HG02943 (cell line): Measurements from ENCODE around the gene DNAJA3.
"Not testable (repeated sequence)": the region's sequence is repeated elsewhere in the genome, so short reads cannot be mapped to it uniquely, and the experiment has no call there.

Source experiments
- ATAC-seq: cut with Tn5 transposase; IDR thresholded peaks from one replicate; pipeline ENCODE4 v1.9.1; 2021; ENCODE audit warnings: mild to moderate bottlenecking, low read depth, moderate library complexity; ENCODE audit not compliant: unreplicated experiment

DNAJA3 gene

DNA sequence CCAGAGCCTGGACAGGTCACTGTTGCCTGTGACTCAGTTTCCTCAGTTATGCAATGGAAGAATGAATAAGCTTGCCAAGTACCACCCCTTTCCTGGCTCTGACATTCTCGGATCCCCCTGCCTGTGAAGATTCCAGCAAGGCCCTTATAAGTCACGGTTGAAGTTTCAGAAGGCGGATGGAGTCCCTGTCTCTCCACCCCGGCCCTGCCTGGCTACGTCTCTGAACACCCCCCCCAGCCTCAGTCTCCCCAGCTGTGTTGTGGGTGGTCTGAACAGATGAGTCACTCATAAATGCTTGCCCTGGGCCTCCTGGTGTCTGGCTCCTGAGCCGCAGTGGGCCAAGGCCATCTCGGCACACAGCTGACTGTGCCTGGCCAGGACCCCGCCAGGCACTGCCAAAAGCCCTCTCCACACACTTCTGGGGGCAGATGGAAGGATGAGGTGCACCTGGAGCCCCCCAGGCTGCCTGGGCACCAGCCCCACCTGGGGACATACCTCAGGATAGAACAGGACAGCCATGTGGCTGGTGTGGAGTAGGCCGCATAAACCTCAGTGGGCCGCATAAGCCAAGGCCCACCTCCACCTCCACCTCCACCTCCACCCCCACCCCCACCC lies 38.6 kb upstream of the DNAJA3 start:
- ATAC-seq = no peak

DNA sequence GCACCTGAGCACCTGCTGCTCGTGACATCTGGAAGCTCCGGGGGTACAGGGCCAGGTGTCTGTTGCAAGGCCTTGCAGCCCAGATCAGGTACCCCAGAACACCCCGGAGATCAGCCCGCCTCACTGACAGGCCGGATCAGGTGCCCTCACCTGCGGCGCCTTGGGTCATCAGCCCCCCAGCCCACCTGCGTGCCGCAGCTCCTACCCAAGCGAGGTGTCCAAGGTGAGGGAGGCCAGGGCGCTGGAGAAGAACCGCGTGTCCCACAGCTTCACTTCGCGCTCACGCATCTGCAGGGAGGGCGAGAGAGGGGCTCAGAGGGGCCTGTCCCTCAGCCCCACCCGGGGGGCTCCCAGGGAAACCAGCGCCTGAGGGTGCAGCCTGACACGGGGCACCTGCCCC lies 37.9 kb upstream of the DNAJA3 start:
- no peak for ATAC-seq

DNA sequence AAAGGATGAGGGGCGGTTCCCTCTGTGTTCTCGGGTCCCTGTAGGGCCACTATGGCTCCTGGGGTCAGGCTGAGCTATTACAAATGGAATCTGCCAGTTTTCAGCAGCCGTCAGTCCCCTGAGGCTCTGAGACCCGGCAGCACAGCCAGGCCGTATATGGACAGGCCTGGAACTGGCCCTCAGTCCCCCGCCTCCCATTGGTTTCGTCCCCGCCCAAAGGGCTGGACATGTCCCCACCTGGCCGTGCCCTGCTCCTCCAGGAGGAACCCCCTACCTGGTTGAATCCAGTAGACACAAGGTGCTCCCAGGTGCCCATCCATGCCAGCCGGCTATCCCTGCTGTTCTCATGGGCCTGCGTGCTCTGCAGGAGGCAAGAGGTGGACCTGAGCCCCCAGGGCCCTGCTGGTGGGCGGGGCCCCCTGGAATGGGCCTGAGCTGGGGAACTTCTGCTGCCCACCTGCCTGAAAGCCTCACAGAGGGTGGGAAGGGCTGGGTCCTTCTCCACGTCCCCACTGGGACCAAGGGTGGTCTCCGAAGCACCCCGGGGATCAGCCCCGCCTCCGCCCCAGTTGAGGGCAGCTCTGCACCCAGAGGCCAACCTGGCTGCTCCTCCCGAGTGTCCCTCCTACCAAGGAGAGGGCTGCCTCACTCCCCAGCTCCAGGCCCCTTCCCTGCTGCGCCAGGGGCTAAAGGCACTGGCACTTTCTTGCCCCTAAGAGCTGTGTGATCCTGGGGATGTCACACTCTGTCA lies 37.2 kb upstream of the DNAJA3 start:
- no peak for ATAC-seq

DNA sequence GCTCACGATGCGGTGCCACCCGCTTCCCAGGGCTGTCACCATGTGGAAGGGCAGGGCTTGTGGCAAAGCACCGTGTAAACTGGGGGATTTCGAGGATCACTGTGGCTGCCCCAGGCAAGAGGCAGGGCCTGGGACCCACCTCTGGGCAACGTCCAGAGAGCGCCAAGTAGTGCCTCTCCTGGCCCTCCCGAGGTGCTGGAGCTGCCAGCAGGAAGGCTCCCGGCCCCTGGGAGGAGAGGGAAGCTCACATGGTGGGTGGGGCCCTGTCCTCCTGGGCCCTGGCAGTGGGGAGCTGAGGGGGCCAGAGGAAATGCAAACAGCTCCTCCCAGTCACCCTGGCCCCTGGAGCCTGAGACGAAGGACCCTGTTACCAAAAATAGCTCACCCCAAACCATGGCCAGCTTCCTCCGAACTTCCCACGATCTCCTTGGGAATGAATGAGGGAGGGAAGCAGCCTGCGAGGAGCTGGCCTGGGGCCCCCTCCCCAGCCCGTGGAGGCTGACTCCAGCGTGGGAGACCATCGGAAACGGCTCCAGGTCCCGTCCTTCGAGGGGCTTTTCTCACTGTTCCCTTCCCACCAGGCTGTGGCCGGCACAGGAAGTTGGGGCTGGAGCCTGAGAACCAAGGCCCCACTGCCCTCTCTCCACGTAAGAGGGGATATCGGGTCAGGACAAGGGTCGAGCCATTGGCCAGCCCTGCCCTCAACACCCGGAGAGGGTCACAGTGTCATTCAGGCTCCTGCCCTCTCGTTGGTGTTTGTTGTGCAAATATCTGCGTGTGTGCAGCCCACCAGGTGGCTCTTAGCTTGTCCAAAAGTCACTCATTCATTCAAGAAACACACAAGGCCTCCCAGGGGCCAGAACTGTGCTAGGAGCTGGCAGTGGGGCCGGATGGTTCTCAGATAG lies 36.4 kb upstream of the DNAJA3 start:
- ATAC-seq = no peak

DNA sequence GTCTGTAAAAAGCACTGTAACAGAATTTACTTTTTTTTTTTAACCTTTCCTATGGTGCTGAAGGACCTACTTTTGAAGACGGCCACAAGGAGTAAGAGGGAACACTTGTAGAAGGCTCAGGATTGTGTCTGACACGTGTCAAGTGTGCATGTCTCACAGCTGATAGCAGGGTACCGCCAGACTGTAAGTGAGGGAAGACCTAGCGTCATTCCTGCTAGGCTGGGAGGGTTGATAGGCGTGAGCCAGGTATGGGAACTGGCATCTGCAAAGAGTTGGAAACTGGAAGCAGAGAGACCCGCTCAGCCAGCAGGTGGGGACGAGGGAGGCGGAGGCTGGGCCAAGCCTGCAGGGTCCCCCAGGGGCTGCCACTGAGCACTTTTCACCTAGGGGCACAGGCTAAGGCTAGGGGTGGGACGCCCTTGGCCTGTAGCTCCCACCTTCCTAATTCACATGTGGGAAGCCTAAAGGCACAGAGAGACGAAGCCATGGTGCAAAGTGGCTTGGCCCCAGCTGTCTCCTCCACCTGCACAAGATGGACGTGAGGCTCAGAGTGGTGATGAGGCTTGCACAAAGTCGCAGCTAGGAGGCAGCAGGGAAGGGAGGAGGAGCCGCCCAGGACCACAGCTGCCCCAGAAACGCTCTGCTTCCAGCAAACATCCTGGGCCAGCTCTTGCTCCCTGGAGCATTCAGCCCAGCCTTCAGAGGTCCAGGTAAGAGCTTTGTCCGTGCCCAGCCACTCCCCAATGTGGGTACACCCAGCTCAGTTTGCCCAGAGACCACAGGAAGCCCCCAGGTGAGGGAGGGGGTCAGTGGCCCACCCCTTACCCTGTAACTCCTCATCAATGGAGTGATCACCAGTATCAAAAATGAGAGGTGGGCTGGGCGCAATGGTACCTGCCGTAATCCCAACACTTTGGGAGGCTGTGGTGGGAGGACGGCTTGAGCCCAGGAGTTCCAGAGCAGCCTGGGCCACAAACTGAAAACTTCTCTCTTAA lies 35.1 kb upstream of the DNAJA3 start:
- ATAC-seq = no peak

DNA sequence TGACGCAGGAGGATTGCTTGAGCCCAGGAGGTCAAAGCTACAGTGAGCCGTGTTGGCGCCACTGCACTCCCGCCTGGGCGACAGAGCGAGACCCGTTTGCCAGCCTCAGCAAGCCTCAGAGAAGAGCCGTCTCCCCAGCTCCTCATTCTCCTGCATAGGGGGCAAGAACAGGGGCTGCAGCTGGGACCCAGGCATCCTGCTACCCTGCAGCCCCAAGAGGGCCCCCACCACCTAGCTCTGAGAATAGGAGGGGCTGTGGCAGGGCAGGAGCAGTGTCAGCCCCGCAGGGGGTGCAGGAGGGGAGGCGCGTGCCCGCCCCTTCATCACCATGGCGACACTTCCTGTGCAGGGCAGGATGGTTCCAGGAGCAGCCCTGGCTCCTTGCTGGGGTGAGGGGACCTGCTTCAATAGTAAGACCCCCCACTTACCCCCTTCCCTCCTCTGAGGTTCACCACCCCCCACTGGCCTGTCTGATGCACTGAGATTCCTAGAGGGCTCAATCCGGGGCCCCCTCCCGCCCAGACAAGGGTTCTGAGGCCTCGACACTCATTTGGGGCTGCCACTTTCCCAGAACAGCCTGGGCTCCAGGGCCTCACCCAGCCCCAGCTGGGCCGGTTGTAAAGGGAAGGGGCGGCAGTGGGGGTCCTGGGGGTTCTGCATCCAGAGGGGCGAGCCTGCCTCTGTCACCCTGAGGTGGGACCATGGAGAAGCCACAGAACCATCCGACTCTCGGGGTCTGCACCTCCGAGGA lies 33.9 kb upstream of the DNAJA3 start:
- ATAC-seq = no peak

DNA sequence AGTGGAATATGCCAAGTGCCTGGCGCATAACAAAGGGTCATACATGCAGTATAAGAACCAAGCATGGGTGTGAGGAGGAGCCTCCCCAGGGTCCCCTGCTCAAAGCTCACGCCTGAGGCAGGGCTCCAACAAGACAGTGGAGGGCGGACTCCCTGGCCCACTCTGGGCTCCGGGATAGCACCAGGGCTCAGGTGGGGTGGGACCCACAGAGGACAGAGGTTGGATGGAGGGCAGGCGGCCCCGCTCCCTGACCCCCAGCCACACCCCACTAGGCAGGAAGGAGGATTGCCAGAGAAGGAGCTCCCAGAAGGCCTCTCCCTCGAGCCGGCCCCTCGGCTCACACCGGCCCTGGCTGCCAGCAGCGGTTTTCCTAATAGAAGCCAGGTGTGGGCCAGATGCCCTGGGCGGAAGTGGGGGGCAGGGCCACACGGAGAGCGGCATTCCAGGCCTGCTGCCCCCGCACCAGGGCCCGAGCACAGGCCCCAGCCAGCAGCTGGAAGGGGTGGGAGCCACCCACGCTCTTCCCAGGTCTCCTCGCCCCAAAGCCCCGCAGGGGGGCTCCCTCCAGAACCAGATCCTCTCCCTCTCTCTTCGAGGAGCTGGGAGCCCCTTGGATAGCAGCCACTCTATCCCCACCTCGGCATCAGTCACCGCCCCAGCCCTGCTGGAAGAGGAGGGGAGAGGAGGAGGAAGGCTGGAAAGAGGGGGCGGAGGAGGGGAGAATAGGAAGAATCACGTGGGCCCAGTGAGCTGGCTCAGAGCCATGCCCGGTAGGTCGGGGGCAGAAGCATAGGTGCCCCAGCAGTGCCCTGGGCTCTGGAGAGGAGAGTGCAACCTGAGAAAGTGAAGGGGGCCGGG lies 33.1 kb upstream of the DNAJA3 start:
- no peak for ATAC-seq

DNA sequence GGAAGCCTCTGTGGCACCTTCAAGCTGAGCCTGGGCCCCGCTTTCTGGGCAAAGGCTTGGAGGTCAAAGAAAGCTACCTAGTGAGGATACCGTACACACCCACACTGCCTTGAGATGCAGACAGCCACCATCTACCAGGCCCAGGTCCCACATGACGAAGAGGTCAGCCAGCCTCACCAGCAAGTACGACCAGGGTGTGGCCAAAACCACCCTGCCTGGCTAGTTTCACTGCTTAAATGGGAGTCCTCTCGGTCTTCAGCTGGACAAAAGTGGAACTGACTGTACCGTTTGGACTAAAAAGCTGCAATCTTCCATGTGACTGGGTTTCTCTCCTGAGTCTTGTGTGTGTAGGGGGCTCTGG lies 32.4 kb upstream of the DNAJA3 start:
- no peak for ATAC-seq

DNA sequence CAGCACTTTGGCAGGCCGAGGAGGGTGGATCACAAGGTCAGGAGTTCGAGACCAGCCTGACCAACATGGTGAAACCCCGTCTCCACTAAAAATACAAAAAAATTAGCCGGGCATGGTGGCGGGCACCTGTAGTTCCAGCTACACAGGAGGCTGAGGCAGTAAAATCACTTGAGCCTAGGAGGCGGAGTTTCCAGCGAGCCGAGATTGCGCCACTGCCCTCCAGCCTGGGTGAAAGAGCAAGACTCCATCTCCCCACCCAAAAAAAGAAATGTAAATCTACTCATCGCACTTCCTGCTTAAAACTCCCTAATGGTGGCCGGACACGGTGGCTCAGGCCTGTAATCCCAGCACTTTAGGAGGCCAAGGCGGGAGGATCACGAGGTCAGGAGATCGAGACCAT lies 31.8 kb upstream of the DNAJA3 start:
- ATAC-seq = not testable (repeated sequence)

DNA sequence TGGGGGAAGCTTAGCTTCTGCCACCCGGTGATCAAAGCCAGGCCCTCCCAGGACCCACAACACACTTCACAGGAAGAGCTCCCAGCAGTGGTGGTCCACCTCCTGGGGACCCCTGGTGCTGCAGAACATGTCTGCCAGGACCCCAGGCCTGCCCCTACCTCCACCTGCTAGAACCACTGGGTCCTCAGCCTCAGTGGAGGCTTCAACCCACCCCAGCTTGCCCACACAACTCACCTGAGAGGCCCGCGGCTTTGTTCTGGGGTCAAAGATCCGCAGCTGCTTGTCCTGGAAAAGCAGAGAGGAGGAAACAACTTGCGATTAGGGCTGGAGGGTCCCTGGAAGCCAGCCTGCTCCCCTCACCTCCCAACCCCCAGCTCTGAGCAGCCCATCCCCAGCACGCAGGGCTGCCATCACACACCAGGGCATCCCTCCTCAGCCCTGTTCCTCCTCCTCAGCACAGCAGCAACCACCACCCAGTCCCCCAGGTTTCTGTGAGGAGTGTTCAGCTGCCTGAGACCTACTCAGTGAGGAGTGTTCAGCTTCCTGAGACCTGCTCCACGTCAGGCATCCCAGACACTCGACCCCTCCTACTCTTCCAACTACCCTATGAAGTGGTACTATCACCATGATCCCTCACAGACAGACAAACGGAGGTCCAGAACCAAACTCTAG lies 30.5 kb upstream of the DNAJA3 start:
- ATAC-seq = no peak

DNA sequence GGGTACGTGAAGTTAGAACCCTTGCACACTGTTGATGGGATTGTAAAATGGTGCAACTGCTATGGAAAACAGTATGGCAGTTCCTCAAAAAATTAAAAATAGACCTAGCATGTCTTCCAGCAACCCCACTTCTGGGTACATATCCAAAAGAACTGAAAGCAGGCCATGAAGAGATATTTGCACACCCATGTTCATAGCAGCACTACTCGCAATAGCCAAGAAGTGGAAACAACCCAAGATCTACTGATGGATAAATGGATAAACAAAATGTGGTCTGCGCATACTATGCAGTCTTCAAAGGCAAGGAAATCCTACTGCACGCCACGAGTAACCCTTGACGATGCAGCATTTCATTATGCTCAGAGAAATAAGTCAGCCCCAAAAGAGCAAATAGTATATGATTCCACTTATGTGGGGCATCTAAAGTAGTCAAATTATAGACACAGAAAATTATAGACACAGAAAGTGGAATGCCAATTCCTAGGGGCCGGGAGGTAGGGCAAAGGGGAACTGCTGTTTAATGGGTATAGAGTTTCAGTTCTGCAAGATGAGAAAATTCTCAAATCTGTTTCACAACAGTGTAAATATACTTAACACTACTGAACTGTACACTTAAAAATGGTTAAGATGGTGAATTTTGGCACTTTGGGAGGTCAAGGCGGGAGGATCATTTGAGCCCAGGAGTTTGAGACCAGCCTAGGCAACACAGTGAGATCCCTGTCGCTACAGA lies 26.5 kb upstream of the DNAJA3 start:
- no peak for ATAC-seq

DNA sequence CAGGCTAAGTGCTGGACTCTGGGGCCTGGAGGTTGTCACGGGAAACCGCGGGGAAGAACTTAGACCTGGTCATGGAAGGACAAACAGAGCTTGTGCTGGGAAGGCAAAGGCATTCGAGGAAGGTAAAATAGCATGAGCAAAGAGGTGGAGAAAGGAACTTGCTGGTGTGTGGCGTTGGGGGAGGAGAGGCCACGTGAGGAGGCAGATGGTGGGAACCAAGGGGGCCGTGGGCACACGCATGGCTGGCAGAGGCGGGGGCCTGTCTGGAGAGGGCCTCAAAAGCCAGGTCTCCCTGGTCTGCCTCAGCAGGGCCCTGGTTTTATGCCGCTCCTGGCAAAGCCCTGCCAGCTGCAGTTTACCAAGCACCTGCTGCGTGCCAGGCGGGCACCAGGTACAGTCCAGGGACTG lies 24.6 kb upstream of the DNAJA3 start:
- no peak for ATAC-seq

DNA sequence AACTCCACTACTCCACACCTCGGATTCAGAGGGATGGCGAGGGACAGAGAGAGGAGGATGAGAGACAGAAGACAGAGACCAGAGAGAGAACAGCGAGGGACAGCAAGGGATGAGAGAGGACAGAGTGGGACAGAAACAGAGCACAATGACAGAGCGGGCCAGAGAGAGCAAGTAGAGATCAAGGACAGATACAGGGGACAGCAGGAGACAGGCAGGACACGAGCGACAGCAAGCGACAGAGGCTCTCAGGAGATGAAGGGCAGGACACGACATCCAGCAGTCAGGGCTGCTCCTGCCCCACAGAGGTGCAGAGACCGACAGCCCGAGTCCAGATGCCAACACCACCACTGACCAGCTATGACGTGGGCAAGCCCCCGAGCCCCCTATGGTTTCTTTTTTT lies 24.2 kb upstream of the DNAJA3 start:
- ATAC-seq = no peak

DNA sequence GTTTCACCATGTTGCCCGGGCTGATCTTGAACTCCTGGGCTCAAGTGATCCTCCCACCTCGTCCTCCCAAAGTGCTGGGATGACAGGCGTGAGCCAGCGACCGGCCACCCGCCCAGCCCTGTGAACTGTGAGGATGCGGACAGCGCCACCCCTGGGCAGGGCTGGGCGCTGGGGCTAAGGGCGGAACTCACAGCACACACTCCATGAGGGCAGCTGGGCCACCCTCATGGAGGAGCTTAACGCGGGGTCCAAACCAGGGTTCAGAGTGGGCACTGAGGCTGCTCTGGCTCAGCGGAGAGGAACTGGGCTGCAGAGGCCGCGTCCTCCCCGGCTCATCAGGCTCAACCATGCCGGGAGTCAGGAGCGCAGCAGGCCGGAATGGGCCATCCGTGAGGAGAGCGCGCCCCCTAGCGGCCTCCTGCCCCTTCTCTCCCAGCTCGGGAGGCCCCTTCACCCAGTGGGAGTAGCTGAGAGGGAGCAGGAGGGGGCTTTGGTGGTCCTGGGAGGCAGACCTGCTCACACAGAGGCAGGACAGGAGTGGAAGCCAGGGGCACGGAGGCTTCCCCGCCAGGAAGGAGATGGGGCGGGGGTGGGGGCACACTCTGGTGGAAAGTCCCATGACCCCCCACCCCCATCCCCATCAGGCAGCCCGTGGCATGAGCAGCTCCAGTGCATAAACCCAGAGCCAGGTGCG lies 23.1 kb upstream of the DNAJA3 start:
- no peak for ATAC-seq

DNA sequence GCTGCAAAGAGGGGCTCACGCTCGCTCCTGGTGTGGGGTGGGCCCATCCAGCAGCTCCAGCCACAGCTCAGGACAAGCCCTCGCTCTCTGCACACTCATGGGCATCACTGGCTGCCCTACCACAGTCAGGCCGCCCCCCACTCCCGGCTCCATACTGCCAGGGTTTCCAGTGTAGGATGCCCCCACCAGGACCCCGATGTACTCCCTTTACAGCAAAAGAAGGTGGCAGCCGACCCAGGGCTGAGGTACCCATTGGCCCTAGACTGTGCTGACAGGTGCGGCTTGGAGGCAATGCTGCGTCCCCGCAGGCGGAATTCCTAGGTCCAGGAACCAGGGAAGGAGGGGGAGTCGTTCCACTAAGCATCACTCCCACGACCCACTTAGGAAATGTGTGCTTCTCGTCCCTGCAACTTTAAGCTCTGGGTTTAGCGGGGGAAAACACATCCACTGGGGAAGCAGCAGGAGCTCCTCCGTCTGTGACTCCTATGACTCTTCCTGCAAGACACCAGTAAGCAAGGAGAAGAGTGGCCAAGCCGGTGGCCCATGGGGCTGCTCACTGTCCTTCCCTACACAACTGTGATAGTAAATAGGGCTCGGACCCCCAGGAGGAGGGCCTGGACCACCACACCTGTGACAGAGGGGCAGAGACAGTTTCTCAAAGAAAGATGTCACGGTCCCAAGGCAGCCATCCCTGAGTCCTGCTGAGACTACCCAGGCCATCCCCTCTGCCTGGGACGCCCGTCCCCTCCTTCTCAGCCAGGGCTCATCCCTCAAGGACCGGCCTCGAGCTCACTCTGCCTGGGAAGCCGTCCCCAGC lies 22.3 kb upstream of the DNAJA3 start:
- ATAC-seq = no peak
